GM13976 (cell line): ENCODE data around the gene STRN4.
"Not testable (repeated sequence)": the region's sequence is repeated elsewhere in the genome, so short reads cannot be mapped to it uniquely, and the experiment has no call there.

Experiments used
- DNase-seq: peaks from one replicate; pipeline ENCODE4 v3.0.0; 2012; ENCODE audit warnings: low spot score
- in situ Hi-C: fragments of 300-500 bp; cut with MboI; formaldehyde crosslinking; loops from one replicate; pipeline ENCODE4 v1.12.0; 2022; ENCODE audit warnings: low sequenced_read_pairs, mixed read lengths, inconsistent platforms; ENCODE audit not compliant: unreplicated experiment
- TF ChIP-seq, protein P1 (sequence below): IDR thresholded peaks from 2 replicates; pipeline ENCODE4 v1.5.1; 2012; ENCODE audit warnings: borderline replicate concordance, mild to moderate bottlenecking; ENCODE audit not compliant: insufficient read depth; ENCODE audit errors: extremely low read depth, missing control alignments, control extremely low read depth

The STRN4 gene

DNA sequence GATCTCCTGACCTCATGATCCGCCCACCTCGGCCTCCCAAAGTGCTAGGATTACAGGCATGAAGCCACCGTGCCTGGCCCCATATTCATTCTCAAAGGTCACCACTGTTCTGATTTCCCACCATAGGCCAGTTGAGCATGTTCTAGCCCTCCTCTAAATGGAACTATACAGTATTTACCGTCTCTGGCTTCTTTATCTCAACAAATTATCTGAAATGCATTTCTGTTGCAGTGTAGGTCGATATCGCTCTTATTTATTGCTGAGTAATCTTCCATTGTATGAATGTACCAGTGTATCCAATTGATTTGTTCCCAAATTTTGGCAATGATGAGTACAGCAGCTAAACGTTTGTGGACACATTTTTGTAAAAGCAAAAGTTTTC lies 26.8 kb upstream of the STRN4 start:
- in situ Hi-C loops: loop anchor here (10.0 to 25.0 kb wide), 2 partner anchors 52 to 214 kb away; no protein-coding TSS in a partner anchor
- TF ChIP-seq, protein P1, sequence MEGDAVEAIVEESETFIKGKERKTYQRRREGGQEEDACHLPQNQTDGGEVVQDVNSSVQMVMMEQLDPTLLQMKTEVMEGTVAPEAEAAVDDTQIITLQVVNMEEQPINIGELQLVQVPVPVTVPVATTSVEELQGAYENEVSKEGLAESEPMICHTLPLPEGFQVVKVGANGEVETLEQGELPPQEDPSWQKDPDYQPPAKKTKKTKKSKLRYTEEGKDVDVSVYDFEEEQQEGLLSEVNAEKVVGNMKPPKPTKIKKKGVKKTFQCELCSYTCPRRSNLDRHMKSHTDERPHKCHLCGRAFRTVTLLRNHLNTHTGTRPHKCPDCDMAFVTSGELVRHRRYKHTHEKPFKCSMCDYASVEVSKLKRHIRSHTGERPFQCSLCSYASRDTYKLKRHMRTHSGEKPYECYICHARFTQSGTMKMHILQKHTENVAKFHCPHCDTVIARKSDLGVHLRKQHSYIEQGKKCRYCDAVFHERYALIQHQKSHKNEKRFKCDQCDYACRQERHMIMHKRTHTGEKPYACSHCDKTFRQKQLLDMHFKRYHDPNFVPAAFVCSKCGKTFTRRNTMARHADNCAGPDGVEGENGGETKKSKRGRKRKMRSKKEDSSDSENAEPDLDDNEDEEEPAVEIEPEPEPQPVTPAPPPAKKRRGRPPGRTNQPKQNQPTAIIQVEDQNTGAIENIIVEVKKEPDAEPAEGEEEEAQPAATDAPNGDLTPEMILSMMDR: no peak
- DNase-seq: no peak

DNA sequence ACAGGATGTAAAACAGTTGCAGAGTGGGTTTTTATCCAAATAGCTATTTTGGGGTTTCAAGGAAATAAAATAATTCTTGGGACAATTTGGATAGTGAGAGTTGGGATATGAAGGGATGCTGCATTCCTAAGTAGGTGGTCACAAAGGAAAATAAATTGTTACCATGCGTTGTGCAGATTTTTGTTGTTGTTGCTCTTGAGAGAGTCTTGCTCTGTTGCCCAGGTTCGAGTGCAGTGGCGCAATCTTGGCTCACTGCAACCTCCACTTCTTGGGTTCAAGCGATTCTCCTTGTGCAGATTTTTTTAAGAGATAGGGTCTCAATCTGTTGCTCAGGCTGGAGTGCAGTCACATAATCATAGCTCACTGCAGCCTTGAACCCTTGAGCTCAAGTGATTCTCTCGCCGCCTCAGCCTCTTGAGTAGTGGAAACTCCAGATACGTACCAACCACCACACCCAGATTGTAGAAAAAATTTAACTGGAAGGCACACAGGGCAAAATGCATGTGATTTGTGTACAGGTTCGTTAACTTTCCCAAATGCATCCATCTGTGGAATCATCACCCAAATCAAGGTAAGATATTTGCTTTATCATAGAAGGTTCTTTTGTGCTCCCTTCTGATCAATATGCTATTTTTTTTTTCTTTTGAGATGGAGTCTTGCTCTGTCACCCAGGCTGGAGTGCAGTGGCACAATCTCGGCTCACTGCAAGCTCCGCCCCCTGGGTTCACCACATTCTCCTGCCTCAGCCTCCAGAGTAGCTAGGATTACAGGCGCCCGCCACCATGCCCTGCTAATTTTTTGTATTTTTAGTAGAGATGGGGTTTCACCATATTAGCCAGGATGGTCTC lies 26.1 kb upstream of the STRN4 start:
- DNase-seq: no peak
- TF ChIP-seq, protein P1: no peak
- in situ Hi-C loops: loop anchor here (10.0 to 25.0 kb wide), 2 partner anchors 52 to 215 kb away; no protein-coding TSS in a partner anchor

DNA sequence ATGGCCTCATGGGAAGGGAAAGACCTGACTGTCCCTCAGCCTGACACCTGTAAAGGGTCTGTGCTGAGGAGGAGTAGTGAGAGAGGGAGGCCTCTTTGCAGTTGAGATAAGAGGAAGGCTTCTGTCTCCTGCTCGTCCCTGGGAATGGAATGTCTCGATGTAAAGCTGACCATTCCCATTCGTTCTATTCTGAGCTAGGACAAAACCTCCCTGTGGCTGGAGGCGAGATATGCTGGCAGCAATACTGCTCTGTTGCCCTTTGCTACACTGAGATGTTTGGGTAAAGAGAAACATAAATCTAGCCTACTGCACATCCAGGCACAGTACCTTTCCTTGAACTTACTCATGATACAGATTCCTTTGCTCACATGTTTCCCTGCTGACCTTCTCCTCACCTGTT lies 22.5 kb upstream of the STRN4 start:
- DNase-seq: not testable (repeated sequence)
- in situ Hi-C loops: loop anchor here (10.0 to 25.0 kb wide), 2 partner anchors 76 to 219 kb away; no protein-coding TSS in a partner anchor

DNA sequence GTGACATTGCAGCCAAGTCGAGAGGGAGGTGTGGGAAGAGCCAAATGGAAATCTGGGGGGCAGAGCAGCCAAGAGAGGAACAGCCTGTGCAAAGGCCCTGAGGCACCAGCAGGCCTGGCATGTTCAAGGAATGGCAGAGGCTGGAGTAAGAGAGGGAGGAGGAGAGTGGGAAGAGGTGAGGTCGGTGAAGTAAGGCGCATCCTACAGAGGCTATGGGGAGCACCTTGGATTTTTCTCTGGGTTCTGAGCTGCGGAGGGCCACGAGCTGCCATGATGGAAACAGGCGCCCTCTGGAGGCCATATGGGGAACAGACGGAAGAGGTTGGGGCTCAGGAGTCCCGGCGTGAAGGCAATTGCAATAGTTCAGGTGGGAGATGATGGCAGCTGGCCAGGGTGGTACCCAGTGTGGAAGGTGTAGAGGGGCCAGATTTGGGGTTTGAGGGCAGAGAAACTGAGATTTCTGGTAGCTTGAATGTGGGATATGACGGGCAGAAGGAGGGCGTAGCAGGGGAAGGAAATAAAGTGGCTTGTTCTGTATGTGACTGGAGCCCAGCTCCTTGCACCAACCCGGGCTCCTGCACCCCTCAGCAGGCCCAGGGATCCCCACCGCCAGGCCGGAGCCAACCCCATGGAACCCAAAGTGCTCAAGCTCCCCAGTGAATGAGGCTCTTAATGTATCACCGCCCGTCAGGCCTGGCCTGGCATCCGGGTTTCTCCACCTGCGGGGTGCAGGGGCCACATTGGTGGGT lies 20.5 kb upstream of the STRN4 start:
- in situ Hi-C loops: loop anchor here (10.0 to 25.0 kb wide), 2 partner anchors 78 to 221 kb away; no protein-coding TSS in a partner anchor
- peak; percentile 78 for DNase-seq
- TF ChIP-seq, protein P1: peak; percentile 70

DNA sequence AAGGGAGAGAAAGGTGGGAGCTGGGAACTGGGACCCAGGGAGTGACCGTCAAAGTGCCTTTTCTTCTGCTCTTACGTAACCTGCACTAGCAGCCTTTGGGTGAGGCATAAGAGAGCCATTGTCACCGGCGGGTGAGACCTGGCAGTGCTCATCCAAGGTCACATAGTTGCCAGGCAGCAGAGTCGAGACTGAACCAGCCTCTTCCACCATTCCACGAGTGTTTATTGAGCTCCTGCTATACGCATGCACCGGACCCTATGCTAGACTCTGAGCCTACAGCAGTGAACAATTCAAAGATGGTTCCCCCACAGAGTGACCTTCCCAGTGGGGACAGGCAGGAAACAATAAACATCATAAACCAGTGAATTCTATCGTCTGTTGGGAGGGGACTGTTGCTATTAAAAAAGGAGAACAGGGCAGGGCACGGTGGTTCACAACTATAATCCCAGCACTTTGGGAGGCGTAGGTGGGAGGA lies 18.6 kb upstream of the STRN4 start:
- TF ChIP-seq, protein P1: no peak
- in situ Hi-C loops: loop anchor here (10.0 to 25.0 kb wide), 2 partner anchors 80 to 222 kb away; no protein-coding TSS in a partner anchor
- DNase-seq: no peak

DNA sequence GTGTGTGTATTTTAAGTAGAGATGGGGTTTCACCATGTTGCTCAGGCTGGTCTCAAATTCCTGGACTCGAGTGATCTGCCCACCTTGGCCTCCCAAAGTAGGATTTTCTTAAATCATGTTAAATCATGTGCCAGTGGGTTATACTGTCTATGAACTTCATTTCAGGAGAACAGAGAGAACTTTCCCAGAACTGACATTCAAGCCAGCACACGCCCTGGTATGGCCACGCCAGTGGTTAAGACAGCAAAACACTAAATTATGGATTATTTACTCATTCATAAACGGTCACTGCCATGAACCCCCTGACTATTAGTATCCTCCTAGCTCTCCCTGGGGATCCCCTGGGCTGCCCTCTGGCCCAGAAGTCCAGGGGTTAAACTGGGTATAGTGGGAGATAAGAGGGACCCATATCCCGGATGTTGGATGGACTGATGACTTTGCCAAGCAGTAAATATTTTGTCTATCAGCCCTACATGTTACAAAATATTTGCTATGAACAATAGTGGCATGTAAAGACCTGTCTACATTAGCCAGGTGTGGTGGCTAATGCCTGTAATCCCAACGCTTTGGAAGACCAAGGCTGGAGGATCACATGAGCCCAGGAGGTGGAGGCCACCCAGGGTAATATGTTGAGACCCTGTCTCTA lies 16.1 kb upstream of the STRN4 start:
- in situ Hi-C loops: loop anchor here (10.0 to 25.0 kb wide), 2 partner anchors 82 to 225 kb away; no protein-coding TSS in a partner anchor
- DNase-seq: no peak
- TF ChIP-seq, protein P1: no peak
